ENCODE results near the gene ACTL7B. TPM values are rescaled to one million over a fixed set of nuclear protein-coding genes. Genes with fewer than 3 reads are reported as not detected.
A peak's percentile ranks its signal among the peaks of the same experiment; 100 is the strongest.

Gene ACTL7B
- total and polyA plus RNA-seq, 10 of the 15 experiments (the other 5 are each of a cell fraction or from before 2014, with no cell fraction given) = not detected

DNA sequence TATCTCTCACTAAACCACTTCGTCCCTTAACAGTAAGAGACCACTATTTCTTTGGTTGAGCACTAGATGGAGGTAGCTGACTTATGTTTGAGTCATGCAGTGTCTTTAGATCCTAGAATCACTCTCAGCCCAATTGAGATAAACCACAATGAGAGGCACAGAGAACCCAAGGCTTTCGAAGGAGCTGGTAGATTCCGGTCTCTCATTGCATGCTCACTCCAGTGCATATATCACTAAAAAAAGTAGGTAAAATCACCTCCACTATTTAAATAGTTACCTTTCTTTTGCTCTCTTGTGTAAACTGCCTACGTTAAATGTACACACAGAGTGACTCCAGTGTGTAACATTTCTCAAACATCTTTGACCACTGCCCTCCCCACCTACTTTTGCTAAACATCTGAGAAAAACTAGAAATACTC, 33.9 kb upstream of the ACTL7B start:
- H3K4me3 ChIP-seq = no peak overlapping the region
- no peak for ATAC-seq
- 99% methylated on average over 4 of the region's 4 CpGs for WGBS (ENCODE audit: insufficient coverage, insufficient replicate concordance, low lambda C conversion rate, missing lambda C conversion rate)
- TF ChIP-seq, protein P1, sequence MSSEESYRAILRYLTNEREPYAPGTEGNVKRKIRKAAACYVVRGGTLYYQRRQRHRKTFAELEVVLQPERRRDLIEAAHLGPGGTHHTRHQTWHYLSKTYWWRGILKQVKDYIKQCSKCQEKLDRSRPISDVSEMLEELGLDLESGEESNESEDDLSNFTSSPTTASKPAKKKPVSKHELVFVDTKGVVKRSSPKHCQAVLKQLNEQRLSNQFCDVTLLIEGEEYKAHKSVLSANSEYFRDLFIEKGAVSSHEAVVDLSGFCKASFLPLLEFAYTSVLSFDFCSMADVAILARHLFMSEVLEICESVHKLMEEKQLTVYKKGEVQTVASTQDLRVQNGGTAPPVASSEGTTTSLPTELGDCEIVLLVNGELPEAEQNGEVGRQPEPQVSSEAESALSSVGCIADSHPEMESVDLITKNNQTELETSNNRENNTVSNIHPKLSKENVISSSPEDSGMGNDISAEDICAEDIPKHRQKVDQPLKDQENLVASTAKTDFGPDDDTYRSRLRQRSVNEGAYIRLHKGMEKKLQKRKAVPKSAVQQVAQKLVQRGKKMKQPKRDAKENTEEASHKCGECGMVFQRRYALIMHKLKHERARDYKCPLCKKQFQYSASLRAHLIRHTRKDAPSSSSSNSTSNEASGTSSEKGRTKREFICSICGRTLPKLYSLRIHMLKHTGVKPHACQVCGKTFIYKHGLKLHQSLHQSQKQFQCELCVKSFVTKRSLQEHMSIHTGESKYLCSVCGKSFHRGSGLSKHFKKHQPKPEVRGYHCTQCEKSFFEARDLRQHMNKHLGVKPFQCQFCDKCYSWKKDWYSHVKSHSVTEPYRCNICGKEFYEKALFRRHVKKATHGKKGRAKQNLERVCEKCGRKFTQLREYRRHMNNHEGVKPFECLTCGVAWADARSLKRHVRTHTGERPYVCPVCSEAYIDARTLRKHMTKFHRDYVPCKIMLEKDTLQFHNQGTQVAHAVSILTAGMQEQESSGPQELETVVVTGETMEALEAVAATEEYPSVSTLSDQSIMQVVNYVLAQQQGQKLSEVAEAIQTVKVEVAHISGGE (CRISPR knock-in tag; IDR thresholded peaks at IDR 0.05) = no peak
- TF ChIP-seq YY1 (IDR thresholded peaks at IDR 0.05; ENCODE audit: low read depth, low read length) (no peak), RAD21 (IDR thresholded peaks at IDR 0.05; ENCODE audit: insufficient read depth, low read depth, low read length) (0 out of 2 replicates have a peak, but pooled peaks have one; percentile 23), TCF12 (IDR thresholded peaks at IDR 0.05; ENCODE audit: low read depth, low read length) (no peak), CTCF (IDR thresholded peaks at IDR 0.05 in 2 of 3, conservative IDR thresholded peaks at IDR 0.05 in 1 of 3; ENCODE audit: control insufficient read depth in 2 of 3, extremely low read depth in 1 of 3, insufficient read depth in 1 of 3, low read depth in 3 of 3, low read length in 3 of 3) (peak in 1 of 3 experiments; percentile 13; a peak in 2 of 6 replicates), MTA3 (IDR thresholded peaks at IDR 0.05; ENCODE audit: borderline replicate concordance, low read length) (no peak), ATF7 (IDR thresholded peaks at IDR 0.05; ENCODE audit: low read depth) (no peak), YBX1 (IDR thresholded peaks at IDR 0.05) (no peak), ESRRA (IDR thresholded peaks at IDR 0.05; ENCODE audit: low read length) (no peak), EGR1 (IDR thresholded peaks at IDR 0.05; ENCODE audit: borderline replicate concordance in 1 of 2, low read depth in 2 of 2, low read length in 2 of 2) (no peak)
- TF ChIP-seq, protein P2, sequence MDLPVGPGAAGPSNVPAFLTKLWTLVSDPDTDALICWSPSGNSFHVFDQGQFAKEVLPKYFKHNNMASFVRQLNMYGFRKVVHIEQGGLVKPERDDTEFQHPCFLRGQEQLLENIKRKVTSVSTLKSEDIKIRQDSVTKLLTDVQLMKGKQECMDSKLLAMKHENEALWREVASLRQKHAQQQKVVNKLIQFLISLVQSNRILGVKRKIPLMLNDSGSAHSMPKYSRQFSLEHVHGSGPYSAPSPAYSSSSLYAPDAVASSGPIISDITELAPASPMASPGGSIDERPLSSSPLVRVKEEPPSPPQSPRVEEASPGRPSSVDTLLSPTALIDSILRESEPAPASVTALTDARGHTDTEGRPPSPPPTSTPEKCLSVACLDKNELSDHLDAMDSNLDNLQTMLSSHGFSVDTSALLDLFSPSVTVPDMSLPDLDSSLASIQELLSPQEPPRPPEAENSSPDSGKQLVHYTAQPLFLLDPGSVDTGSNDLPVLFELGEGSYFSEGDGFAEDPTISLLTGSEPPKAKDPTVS (IDR thresholded peaks at IDR 0.05; ENCODE audit: low read depth, low read length) = no peak
- TF ChIP-seq, protein P3, sequence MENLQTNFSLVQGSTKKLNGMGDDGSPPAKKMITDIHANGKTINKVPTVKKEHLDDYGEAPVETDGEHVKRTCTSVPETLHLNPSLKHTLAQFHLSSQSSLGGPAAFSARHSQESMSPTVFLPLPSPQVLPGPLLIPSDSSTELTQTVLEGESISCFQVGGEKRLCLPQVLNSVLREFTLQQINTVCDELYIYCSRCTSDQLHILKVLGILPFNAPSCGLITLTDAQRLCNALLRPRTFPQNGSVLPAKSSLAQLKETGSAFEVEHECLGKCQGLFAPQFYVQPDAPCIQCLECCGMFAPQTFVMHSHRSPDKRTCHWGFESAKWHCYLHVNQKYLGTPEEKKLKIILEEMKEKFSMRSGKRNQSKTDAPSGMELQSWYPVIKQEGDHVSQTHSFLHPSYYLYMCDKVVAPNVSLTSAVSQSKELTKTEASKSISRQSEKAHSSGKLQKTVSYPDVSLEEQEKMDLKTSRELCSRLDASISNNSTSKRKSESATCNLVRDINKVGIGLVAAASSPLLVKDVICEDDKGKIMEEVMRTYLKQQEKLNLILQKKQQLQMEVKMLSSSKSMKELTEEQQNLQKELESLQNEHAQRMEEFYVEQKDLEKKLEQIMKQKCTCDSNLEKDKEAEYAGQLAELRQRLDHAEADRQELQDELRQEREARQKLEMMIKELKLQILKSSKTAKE (IDR thresholded peaks at IDR 0.05; ENCODE audit: low read depth, poor library complexity, severe bottlenecking) = no peak
- no peak for FAIRE-seq
- H3K9ac ChIP-seq (ENCODE audit: control insufficient read depth, insufficient read depth, low read length) = no peak overlapping the region
- no peak overlapping the region for H2AFZ ChIP-seq (ENCODE audit: control insufficient read depth, low read depth, low read length)
- BruUV-seq (replicated peaks) = no TSS peak
- H3K4me2 ChIP-seq (ENCODE audit: control insufficient read depth, insufficient read depth) = no peak overlapping the region
- H4K20me1 ChIP-seq (ENCODE audit: control insufficient read depth, insufficient read depth) = no peaks in the 10 kb centered on the region
- H3K27me3 ChIP-seq (replicated peaks in 1 of 2; ENCODE audit: control insufficient read depth in 2 of 2, insufficient read depth in 2 of 2, low read length in 1 of 2) = no peaks in the 10 kb centered on the region
- intact Hi-C loops (cut with micrococcal nuclease; ENCODE audit: unreplicated experiment) (no loop called here), in situ Hi-C loops (cut with MboI) (no loop called here)
- no peaks in the 10 kb centered on the region for H3K79me2 ChIP-seq (ENCODE audit: control insufficient read depth, insufficient read depth, low read length)
- no peak for DNase-seq (ENCODE audit: low read depth, low spot score)
- H3K9me3 ChIP-seq (replicated peaks; ENCODE audit: control insufficient read depth, insufficient read depth, low read length) = no peaks in the 10 kb centered on the region
- ChIA-PET POLR2A (no interaction called here), CTCF (interaction anchor here (1.3 to 3.0 kb wide), 4 partner anchors 11 to 580 kb away, joined by 3 to 13 read pairs (median 4); no protein-coding TSS in a partner anchor), RAD21 (ENCODE audit: unreplicated experiment) (no interaction called here), SMC1A (ENCODE audit: uncharacterized antibody, unreplicated experiment) (interaction anchor here (1.6 to 2.3 kb wide), 2 partner anchors 13 to 21 kb away, joined by 4 to 9 read pairs; no protein-coding TSS in a partner anchor)
- no peak overlapping the region for H3K27ac ChIP-seq (ENCODE audit: control insufficient read depth, insufficient read depth)
- H3K36me3 ChIP-seq (ENCODE audit: control insufficient read depth in 2 of 2, insufficient read depth in 2 of 2, low read length in 1 of 2) = peaks cover 3 to 14% of the 10 kb centered on the region in 2 experiments
- peaks cover 8% of the 10 kb centered on the region for H3K4me1 ChIP-seq (ENCODE audit: control insufficient read depth, insufficient read depth, low read length)
